IMR-90 (cell line): ENCODE data around the gene LRRTM4. TPM values are rescaled to one million over a fixed set of nuclear protein-coding genes. Genes with fewer than 3 reads are reported as not detected.

Experiments
- ATAC-seq: fragments of 200-7000 bp; cut with Tn5 transposase; 2 replicates; pipeline ENCODE4 v1.9.1; 2020; ENCODE audit warnings: low read depth, mild to moderate bottlenecking, moderate library complexity
- BruUV-seq: library from RNA; stranded (reverse); fragments of 400-500 nt; replicated peaks from 2 replicates; lab custom pipeline; 2021; lab: Mats Ljungman, UMichigan
- CTCF ChIA-PET: fragments of 300-600 bp; formaldehyde crosslinking; extraction: SDS; loops from one replicate; lab custom pipeline; 2021; ENCODE audit warnings: antibody characterized with exemption; lab: Yijun Ruan, JAX
- POLR2A ChIA-PET: fragments of 300-600 bp; sonication (Branson Sonifier 250); formaldehyde crosslinking; loops from one replicate; lab custom pipeline; 2022; ENCODE audit warnings: antibody characterized with exemption; ENCODE audit not compliant: unreplicated experiment; lab: Charles Lee
- DNase-seq: peaks from one replicate; pipeline ENCODE4 v3.0.0; 2013
- H2AFZ ChIP-seq: replicated peaks from 2 replicates; pipeline ENCODE3; 2013; ENCODE audit warnings: low read length, mild to moderate bottlenecking; ENCODE audit not compliant: poor library complexity
- H2AK5ac ChIP-seq: 2 replicates; pipeline ENCODE4 v1.6.1; 2013; ENCODE audit warnings: low read depth, low read length, inconsistent platforms
- H2AK9ac ChIP-seq: replicated peaks from 2 replicates; pipeline ENCODE3; 2013; ENCODE audit warnings: mild to moderate bottlenecking, low read depth, low read length, moderate library complexity; ENCODE audit not compliant: poor library complexity
- H2BK120ac ChIP-seq: 2 replicates; pipeline ENCODE4 v1.6.1; 2013; ENCODE audit warnings: low read depth, low read length, inconsistent platforms
- H2BK15ac ChIP-seq: 3 replicates; pipeline ENCODE4 v1.6.1; 2013; ENCODE audit warnings: low read depth, low read length, inconsistent platforms
- H2BK20ac ChIP-seq: 2 replicates; pipeline ENCODE4 v1.6.1; 2013; ENCODE audit warnings: low read depth, mild to moderate bottlenecking, inconsistent platforms, low read length, moderate library complexity
- H2BK5ac ChIP-seq: 2 replicates; pipeline ENCODE4 v1.6.1; 2013; ENCODE audit warnings: mild to moderate bottlenecking, low read depth, low read length, inconsistent platforms; ENCODE audit not compliant: poor library complexity, severe bottlenecking
- H3K14ac ChIP-seq: replicated peaks from 2 replicates; pipeline ENCODE4 v1.6.1; 2013; ENCODE audit warnings: low read depth, low read length, inconsistent platforms
- H3K18ac ChIP-seq: 2 replicates; pipeline ENCODE4 v1.6.1; 2013; ENCODE audit warnings: low read depth, low read length, control low read depth
- H3K23ac ChIP-seq: 2 replicates; pipeline ENCODE4 v1.6.1; 2013; ENCODE audit warnings: low read depth, low read length, inconsistent platforms
- H3K27ac ChIP-seq: 2 replicates; pipeline ENCODE4 v1.5.1; 2013; ENCODE audit warnings: mild to moderate bottlenecking, control low read depth, low read length; ENCODE audit not compliant: insufficient read depth
- H3K27me3 ChIP-seq: 2 replicates; pipeline ENCODE4 v1.6.1; 2013; ENCODE audit warnings: low read length; ENCODE audit not compliant: control insufficient read depth, insufficient read depth
- H3K36me3 ChIP-seq: 2 replicates; pipeline ENCODE4 v1.6.1; 2013; ENCODE audit warnings: low read length, mixed read lengths; ENCODE audit not compliant: control insufficient read depth, insufficient read depth
- H3K4ac ChIP-seq: 2 replicates; pipeline ENCODE4 v1.6.1; 2013; ENCODE audit warnings: low read depth, low read length, inconsistent platforms
- H3K4me1 ChIP-seq: 2 replicates; pipeline ENCODE4 v1.6.1; 2013; ENCODE audit warnings: low read length, mixed read lengths; ENCODE audit not compliant: control insufficient read depth, insufficient read depth
- H3K4me2 ChIP-seq: 2 replicates; pipeline ENCODE4 v1.6.1; 2013; ENCODE audit warnings: low read depth, mild to moderate bottlenecking, control low read depth, low read length, moderate library complexity
- H3K4me3 ChIP-seq: 2 replicates; pipeline ENCODE4 v1.5.1; 2013; ENCODE audit warnings: low read depth, mild to moderate bottlenecking, control low read depth, low read length, moderate library complexity; ENCODE audit not compliant: insufficient read depth
- H3K56ac ChIP-seq: 2 replicates; pipeline ENCODE4 v1.6.1; 2013; ENCODE audit warnings: low read length, inconsistent platforms; ENCODE audit not compliant: insufficient read depth; ENCODE audit errors: extremely low read depth
- H3K79me1 ChIP-seq, 2 experiments: 2 replicates each; pipeline ENCODE4 v1.6.1; 2013; ENCODE audit warnings: low read length in 2 of 2, inconsistent platforms in 1 of 2, low read depth in 1 of 2
- H3K9ac ChIP-seq: 2 replicates; pipeline ENCODE4 v1.6.1; 2013; ENCODE audit warnings: low read depth, low read length, control low read depth
- H3K9me1 ChIP-seq: 2 replicates; pipeline ENCODE4 v1.6.1; 2013; ENCODE audit warnings: low read length, inconsistent platforms; ENCODE audit not compliant: insufficient read depth
- H3K9me3 ChIP-seq: 2 replicates; pipeline ENCODE4 v1.6.1; 2013; ENCODE audit warnings: low read length; ENCODE audit not compliant: control insufficient read depth, insufficient read depth
- H4K20me1 ChIP-seq: 2 replicates; pipeline ENCODE4 v1.6.1; 2013; ENCODE audit warnings: low read length, inconsistent platforms; ENCODE audit not compliant: insufficient read depth
- H4K5ac ChIP-seq: 2 replicates; pipeline ENCODE4 v1.6.1; 2013; ENCODE audit warnings: mild to moderate bottlenecking, low read depth, low read length, control low read depth
- H4K8ac ChIP-seq, 2 experiments: 2 replicates each; pipeline ENCODE4 v1.6.1; 2013; ENCODE audit warnings: low read depth in 2 of 2, low read length in 2 of 2, control low read depth in 1 of 2, inconsistent platforms in 1 of 2
- H4K91ac ChIP-seq: 2 replicates; pipeline ENCODE4 v1.6.1; 2013; ENCODE audit warnings: low read depth, low read length, inconsistent platforms; ENCODE audit not compliant: insufficient read depth
- FOS ChIP-seq: fragments of 150-350 bp; IDR thresholded peaks from 2 replicates; pipeline ENCODE4 v1.6.1; 2016; ENCODE audit warnings: low read depth, low read length
- NFE2L2 ChIP-seq: fragments of 150-350 bp; IDR thresholded peaks from 2 replicates; pipeline ENCODE4 v1.6.1; 2016; ENCODE audit warnings: low read depth, mild to moderate bottlenecking, low read length
- POLR2A ChIP-seq: IDR thresholded peaks from 2 replicates; pipeline ENCODE4 v1.6.1; 2012; ENCODE audit warnings: mild to moderate bottlenecking, low read depth, low read length
- RAD21 ChIP-seq: IDR thresholded peaks from 2 replicates; pipeline ENCODE4 v1.6.1; 2012; ENCODE audit warnings: low read length, improper control_type of control experiment
- RCOR1 ChIP-seq: IDR thresholded peaks from 2 replicates; pipeline ENCODE4 v1.6.1; 2012; ENCODE audit warnings: mild to moderate bottlenecking, low read length, improper control_type of control experiment; ENCODE audit not compliant: insufficient replicate concordance
- RFX5 ChIP-seq: IDR thresholded peaks from 2 replicates; pipeline ENCODE4 v1.8.0; 2012; ENCODE audit warnings: low read depth, mild to moderate bottlenecking, low read length, moderate library complexity
- SMC3 ChIP-seq: fragments of 150-350 bp; IDR thresholded peaks from 2 replicates; pipeline ENCODE4 v1.6.1; 2016; ENCODE audit warnings: low read depth, mild to moderate bottlenecking, antibody characterized with exemption, low read length, moderate library complexity
- WGBS, 2 experiments: methylation state at CpG; one replicate each; pipeline versions ENCODE4 v1.1.5 to v1.1.7; 2013; ENCODE audit warnings: missing lambda C conversion rate in 2 of 2; ENCODE audit not compliant: insufficient read length in 1 of 2; ENCODE audit errors: extremely low coverage in 2 of 2; 5-methylcytosine and 5-hydroxymethylcytosine counted together
- dilution Hi-C: fragments of 300-500 bp; cut with HindIII; formaldehyde crosslinking; loops from one replicate; pipeline ENCODE4 v1.14.3; 2018; ENCODE audit warnings: low sequenced_read_pairs; ENCODE audit not compliant: unreplicated experiment
- in situ Hi-C: fragments of 300-500 bp; cut with MboI; formaldehyde crosslinking; loops from 3 replicates; pipeline ENCODE4 v1.14.3; 2019; ENCODE audit warnings: low sequenced_read_pairs, inconsistent platforms, mixed read lengths
- intact Hi-C: fragments of 100-400 bp; cut with micrococcal nuclease; formaldehyde crosslinking; loops from 2 replicates; pipeline ENCODE4 v1.10.0; 2022
- polyA plus RNA-seq, 3 experiments: library from polyadenylated mRNA; depleted of rRNA; stranded (reverse); fragments of >200 nt; gene quantifications; 2 replicates each; pipeline ENCODE4 v1.2.3, GENCODE V29; 2012; ENCODE audit warnings: low replicate concordance in 1 of 3
- total RNA-seq: library from RNA; depleted of rRNA; stranded (reverse); fragments of >200 nt; gene quantifications from 2 replicates; pipeline ENCODE4 v1.2.3, GENCODE V29; 2012
- TF ChIP-seq, protein P1 (sequence below): fragments of 150-350 bp; IDR thresholded peaks from 2 replicates; pipeline ENCODE4 v1.6.1; 2016; ENCODE audit warnings: low read depth, mild to moderate bottlenecking, low read length, moderate library complexity, borderline replicate concordance
- TF ChIP-seq, protein P2 (sequence below): conservative IDR thresholded peaks from 2 replicates; pipeline ENCODE4 v1.5.1; 2012; ENCODE audit warnings: mild to moderate bottlenecking, low read depth, low read length, improper control_type of control experiment
- TF ChIP-seq, protein P3 (sequence below): fragments of 150-350 bp; IDR thresholded peaks from 2 replicates; pipeline ENCODE4 v1.6.1; 2017; ENCODE audit warnings: mild to moderate bottlenecking, antibody characterized with exemption, low read length, low read depth

The LRRTM4 gene
- total and polyA plus RNA-seq, 2 of the 4 experiments (the other 2 are of a cell fraction): not detected

DNA sequence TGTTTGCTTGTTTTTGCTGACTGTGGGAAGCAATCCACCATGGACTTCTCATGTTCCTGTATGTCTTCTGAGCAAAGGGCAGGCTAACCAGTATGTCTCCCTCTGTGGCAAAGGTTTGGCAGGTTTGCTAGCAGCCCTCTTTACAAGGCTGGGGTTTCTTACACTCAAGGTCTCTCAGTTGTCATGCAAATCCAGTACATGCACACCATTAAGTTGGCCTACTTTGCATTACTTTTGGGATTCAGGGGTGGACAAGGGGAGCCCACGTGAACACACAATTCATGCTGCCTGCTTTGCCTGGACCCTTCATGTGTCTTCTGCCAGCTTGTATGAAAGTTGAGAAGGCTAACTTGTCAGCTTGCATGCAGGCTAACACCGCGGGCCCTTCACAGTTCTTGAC lies 134.9 kb downstream of the LRRTM4 start:
- Histone ChIP-seq H3K9me3 (no peaks in the 10 kb centered on the region), H2AFZ (no peak overlapping the region), H3K4me1 (no peaks in the 10 kb centered on the region), H3K4me3 (no peak overlapping the region), H3K23ac (no peak overlapping the region), H3K4me2 (no peak overlapping the region), H3K27ac (no peak overlapping the region), H4K20me1 (no peaks in the 10 kb centered on the region), H4K5ac (no peak overlapping the region), H3K27me3 (no peaks in the 10 kb centered on the region), H4K91ac (no peak overlapping the region), H3K14ac (no peak overlapping the region), H3K56ac (no peak overlapping the region), H3K36me3 (no peaks in the 10 kb centered on the region), H2AK5ac (no peak overlapping the region), H3K4ac (no peak overlapping the region), H3K79me1 (no peaks in the 10 kb centered on the region), H2BK5ac (no peak overlapping the region), H2BK15ac (no peak overlapping the region), H4K8ac (no peak overlapping the region), H2BK120ac (no peak overlapping the region), H3K9ac (no peak overlapping the region), H2AK9ac (no peak overlapping the region), H3K18ac (no peak overlapping the region), H3K9me1 (no peaks in the 10 kb centered on the region), H2BK20ac (no peak overlapping the region)
- BruUV-seq: no TSS peak
- in situ Hi-C loops: no loop called here
- no CpG with 5 or more reads among the region's 3 CpGs for WGBS, 2 experiments
- dilution Hi-C loops: no loop called here
- intact Hi-C loops: no loop called here
- no peak for ATAC-seq
- CTCF ChIA-PET: no interaction called here
- TF ChIP-seq, protein P1, sequence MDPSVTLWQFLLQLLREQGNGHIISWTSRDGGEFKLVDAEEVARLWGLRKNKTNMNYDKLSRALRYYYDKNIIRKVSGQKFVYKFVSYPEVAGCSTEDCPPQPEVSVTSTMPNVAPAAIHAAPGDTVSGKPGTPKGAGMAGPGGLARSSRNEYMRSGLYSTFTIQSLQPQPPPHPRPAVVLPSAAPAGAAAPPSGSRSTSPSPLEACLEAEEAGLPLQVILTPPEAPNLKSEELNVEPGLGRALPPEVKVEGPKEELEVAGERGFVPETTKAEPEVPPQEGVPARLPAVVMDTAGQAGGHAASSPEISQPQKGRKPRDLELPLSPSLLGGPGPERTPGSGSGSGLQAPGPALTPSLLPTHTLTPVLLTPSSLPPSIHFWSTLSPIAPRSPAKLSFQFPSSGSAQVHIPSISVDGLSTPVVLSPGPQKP: no peak
- TF ChIP-seq, protein P2, sequence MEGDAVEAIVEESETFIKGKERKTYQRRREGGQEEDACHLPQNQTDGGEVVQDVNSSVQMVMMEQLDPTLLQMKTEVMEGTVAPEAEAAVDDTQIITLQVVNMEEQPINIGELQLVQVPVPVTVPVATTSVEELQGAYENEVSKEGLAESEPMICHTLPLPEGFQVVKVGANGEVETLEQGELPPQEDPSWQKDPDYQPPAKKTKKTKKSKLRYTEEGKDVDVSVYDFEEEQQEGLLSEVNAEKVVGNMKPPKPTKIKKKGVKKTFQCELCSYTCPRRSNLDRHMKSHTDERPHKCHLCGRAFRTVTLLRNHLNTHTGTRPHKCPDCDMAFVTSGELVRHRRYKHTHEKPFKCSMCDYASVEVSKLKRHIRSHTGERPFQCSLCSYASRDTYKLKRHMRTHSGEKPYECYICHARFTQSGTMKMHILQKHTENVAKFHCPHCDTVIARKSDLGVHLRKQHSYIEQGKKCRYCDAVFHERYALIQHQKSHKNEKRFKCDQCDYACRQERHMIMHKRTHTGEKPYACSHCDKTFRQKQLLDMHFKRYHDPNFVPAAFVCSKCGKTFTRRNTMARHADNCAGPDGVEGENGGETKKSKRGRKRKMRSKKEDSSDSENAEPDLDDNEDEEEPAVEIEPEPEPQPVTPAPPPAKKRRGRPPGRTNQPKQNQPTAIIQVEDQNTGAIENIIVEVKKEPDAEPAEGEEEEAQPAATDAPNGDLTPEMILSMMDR: no peak
- TF ChIP-seq RFX5 (no peak), FOS (no peak), NFE2L2 (no peak), POLR2A (no peak), RAD21 (no peak), SMC3 (no peak), RCOR1 (no peak)
- TF ChIP-seq, protein P3, sequence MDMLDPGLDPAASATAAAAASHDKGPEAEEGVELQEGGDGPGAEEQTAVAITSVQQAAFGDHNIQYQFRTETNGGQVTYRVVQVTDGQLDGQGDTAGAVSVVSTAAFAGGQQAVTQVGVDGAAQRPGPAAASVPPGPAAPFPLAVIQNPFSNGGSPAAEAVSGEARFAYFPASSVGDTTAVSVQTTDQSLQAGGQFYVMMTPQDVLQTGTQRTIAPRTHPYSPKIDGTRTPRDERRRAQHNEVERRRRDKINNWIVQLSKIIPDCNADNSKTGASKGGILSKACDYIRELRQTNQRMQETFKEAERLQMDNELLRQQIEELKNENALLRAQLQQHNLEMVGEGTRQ: no peak
- POLR2A ChIA-PET: no interaction called here
- DNase-seq: no peak
